SJCRH30 (cell line): ENCODE results near the gene ABTB2. TPM values are rescaled to one million over a fixed set of nuclear protein-coding genes. Genes with fewer than 3 reads are reported as not detected.
"Not testable (repeated sequence)": the region's sequence is repeated elsewhere in the genome, so short reads cannot be mapped to it uniquely, and the experiment has no call there.

Source experiments
- DNase-seq, 2 experiments: peaks; one replicate each; pipeline ENCODE4 v3.0.0-alpha.2; 2015 to 2020
- H3K27ac ChIP-seq: fragments of 250-450 bp; sonication (Bioruptor Pico); 2 replicates; pipeline ENCODE4 v1.5.1; 2020; ENCODE audit warnings: mild to moderate bottlenecking, moderate library complexity
- H3K27me3 ChIP-seq: fragments of 250-450 bp; sonication (Bioruptor Pico); 2 replicates; pipeline ENCODE4 v1.5.1; 2020; ENCODE audit warnings: mild to moderate bottlenecking, moderate library complexity
- H3K36me3 ChIP-seq: fragments of 250-450 bp; sonication (Bioruptor Pico); 2 replicates; pipeline ENCODE4 v1.5.1; 2020; ENCODE audit warnings: mild to moderate bottlenecking, moderate library complexity
- H3K4me1 ChIP-seq: fragments of 250-450 bp; sonication (Bioruptor Pico); 2 replicates; pipeline ENCODE4 v1.5.1; 2020; ENCODE audit warnings: mild to moderate bottlenecking, moderate library complexity
- H3K4me3 ChIP-seq: fragments of 250-450 bp; sonication (Bioruptor Pico); 2 replicates; pipeline ENCODE4 v1.5.1; 2020; ENCODE audit warnings: mild to moderate bottlenecking, moderate library complexity
- H3K9me3 ChIP-seq: fragments of 250-450 bp; sonication (Bioruptor Pico); replicated peaks from 2 replicates; pipeline ENCODE4 v1.5.1; 2020; ENCODE audit warnings: mild to moderate bottlenecking, moderate library complexity
- total RNA-seq: library from RNA; depleted of rRNA; stranded (reverse); fragments of >200 nt; shearing (Covaris generic); gene quantifications from 2 replicates; pipeline ENCODE4 v1.2.3, GENCODE V29; 2014; rRNA removed

The ABTB2 gene
- total RNA-seq = 0.83 and 1.1 TPM in 2 replicates

DNA sequence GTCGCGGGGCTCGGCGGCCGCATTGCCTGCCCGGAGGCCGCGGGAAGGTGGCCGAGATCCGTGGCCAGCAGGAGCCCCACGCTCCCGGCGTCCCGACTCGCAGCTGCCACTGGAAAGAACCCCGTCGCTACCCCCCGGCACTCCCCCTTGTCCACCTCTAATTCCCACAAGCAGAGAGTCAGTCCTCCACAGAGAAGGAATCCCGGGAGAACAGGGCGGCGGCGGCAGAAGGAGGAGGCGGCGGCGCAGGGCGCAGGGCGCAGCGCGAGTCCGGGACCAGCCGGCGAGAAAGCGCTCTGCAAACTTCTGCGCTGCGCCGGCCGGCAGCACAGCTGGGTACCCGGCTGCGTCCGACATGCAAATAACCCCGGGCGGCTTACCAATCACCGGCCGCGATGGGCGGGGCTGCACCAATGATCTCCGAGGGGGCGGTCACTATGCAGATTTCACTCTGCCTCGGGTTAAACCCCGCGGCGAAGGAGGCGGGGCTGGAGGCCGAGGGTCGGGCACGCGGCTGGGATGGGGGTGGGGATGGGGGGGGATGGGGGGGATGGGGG, at the start of gene ABTB2:
Gene ABTB2, minus strand, starts transcription at position 310 of the 557 bp plus-strand sequence.
- Histone ChIP-seq H3K4me1 (no peaks in the 10 kb centered on the region; the same call in 1 of the 2 replicates), H3K27ac (0 out of 2 replicates have a peak within 1 kb of the TSS, but pooled peaks have one; percentile 2), H3K36me3 (no peaks in the 10 kb centered on the region), H3K27me3 (peaks cover 8% of the 10 kb centered on the region), H3K9me3 (no peaks in the 10 kb centered on the region), H3K4me3 (peak within 1 kb of the TSS; percentile 61)
- peak; percentile 96 for DNase-seq

DNA sequence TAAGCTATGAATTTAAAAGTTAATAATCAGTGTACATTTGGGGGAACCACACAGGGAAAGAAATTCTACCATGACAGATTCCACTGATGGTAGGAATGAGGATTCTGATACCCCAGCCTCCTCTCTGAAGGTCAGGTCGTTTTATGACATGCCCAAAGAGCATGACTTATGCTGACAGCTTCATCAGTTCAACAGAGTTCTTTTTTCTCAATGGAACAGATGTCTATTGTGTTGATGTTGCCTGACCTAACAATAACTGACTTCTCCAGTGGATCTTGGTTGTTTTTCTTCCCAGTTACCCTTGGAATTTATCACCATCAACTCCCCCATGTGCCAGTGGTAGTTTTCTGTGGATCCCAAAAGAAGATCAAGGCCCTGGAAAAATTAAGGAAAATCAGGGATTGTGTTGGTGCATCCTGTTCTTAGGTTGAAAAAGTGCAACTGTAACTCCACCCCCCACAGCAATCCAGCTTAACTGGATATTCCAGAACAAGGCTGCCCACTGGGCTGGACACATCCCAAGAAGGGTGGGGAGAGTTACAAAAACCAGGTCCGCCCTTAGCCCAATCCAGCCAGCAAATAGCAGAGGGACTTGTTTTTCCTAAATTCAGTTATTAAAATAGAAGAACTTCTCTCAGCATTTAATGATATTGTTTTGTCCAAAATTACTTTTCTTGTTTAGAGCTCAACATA, 49.5 kb upstream of the ABTB2 start:
- H3K9me3 ChIP-seq = no peaks in the 10 kb centered on the region
- no peaks in the 10 kb centered on the region for H3K4me1 ChIP-seq
- no peaks in the 10 kb centered on the region for H3K27me3 ChIP-seq
- no peaks in the 10 kb centered on the region for H3K36me3 ChIP-seq
- no peak for DNase-seq
- no peak overlapping the region for H3K27ac ChIP-seq
- no peak overlapping the region for H3K4me3 ChIP-seq

DNA sequence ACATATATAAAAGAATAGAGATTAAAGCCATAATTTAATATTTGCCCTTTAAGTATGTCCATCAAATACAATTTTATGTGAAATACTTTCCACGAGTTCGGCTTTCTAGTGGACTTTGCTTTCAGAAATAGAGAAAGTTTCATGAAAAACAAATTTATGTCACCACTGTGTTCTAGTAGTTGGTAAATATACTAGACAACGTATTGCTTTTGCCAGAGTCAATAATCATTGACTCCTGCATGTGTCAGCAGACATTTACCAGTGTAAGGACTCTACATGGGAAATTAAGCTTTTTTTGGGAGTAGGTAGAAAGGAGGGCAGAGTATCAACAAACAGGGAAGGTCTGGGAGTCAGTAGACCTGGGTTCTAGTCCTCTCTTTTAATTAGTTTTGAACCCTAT, 48.6 kb upstream of the ABTB2 start:
- no peak for DNase-seq
- H3K27ac ChIP-seq = no peak overlapping the region

DNA sequence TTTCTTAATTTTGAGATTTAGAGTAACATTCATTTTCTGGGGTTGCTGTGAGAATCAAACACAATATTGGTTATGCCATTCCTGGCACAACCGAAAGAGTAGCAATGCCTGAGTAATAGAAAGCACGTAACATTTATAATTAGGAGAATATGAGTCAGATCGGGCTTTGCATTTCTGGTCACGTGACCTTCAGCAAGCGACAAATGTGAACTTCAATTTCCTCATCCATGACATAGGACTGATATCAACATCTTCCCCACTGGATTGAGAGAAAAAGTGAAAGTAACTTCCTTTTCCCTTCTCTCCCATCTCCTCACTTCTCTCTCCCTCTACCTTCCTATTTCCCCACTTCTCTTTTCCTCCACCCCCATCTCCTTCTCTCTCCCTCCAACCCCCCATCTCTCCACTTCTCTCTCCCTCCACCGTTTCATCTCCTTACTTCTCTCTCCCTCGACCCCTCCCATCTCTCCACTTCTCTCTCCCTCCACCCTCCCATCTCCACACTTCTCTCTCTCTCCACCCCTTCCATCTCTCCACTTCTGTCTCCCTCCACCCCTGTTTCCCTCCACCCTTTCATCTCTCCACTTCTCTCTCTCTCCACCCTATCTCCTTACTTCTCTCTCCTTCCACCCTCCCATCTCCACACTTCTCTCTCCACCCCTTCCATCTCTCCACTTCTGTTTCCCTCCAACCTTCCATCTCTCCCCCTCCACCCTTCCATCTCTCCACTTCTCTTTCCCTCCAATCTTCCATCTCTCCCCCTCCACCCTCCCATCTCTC, 47.5 kb upstream of the ABTB2 start:
- no peaks in the 10 kb centered on the region for H3K27me3 ChIP-seq
- no peaks in the 10 kb centered on the region for H3K36me3 ChIP-seq
- H3K4me1 ChIP-seq = no peaks in the 10 kb centered on the region
- no peaks in the 10 kb centered on the region for H3K9me3 ChIP-seq
- no peak overlapping the region for H3K4me3 ChIP-seq
- H3K27ac ChIP-seq = no peak overlapping the region
- DNase-seq = no peak

More for the DNA sequence above, 48.6 kb upstream of the ABTB2 start:
- no peak overlapping the region for H3K4me3 ChIP-seq
- H3K4me1 ChIP-seq = no peaks in the 10 kb centered on the region
- H3K36me3 ChIP-seq = no peaks in the 10 kb centered on the region
- H3K27me3 ChIP-seq = no peaks in the 10 kb centered on the region
- H3K9me3 ChIP-seq = no peaks in the 10 kb centered on the region

DNA sequence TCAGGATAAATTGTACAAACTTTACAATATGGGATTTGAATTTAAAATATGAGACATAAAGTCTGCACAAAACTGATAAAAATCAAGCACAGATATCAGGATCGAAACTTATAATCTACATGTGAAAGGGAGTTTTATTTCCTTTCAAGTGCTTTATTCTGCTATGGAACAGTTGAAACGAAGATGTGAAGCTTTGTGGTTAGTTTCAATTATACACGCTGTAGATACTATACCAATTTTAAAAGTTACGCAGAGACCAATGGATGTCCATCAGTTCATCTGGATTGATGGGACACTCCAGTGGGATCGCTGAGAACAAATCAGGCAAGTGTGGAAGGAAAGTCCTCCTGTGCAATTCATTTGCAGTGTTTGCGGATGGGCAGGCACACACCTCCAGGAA, 46.5 kb upstream of the ABTB2 start:
- Histone ChIP-seq H3K4me3 (no peak overlapping the region), H3K36me3 (no peaks in the 10 kb centered on the region), H3K4me1 (no peaks in the 10 kb centered on the region), H3K27ac (no peak overlapping the region), H3K9me3 (no peaks in the 10 kb centered on the region), H3K27me3 (no peaks in the 10 kb centered on the region)
- DNase-seq = no peak

DNA sequence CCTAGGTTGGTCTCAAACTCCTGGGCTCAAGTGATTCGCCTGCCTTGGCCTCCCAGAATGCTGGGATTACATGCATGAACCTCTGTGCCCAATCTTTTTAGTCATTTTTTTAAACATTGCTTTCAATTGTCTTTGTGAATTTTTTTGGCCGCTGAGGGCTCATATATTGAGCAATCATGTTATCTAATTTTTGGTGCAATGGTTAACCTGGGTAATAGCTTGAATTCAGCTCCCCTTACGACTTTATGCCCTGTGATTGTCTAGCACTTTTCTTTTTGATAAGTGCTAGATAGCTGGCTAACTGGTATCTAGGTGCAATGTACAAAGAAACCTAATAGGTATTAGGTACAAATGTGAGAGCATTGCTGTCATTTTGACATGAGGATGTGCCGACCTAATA, 45.6 kb upstream of the ABTB2 start:
- Histone ChIP-seq H3K27ac (no peak overlapping the region), H3K4me1 (no peaks in the 10 kb centered on the region), H3K4me3 (no peak overlapping the region), H3K27me3 (no peaks in the 10 kb centered on the region), H3K9me3 (no peaks in the 10 kb centered on the region), H3K36me3 (no peaks in the 10 kb centered on the region)
- no peak for DNase-seq

DNA sequence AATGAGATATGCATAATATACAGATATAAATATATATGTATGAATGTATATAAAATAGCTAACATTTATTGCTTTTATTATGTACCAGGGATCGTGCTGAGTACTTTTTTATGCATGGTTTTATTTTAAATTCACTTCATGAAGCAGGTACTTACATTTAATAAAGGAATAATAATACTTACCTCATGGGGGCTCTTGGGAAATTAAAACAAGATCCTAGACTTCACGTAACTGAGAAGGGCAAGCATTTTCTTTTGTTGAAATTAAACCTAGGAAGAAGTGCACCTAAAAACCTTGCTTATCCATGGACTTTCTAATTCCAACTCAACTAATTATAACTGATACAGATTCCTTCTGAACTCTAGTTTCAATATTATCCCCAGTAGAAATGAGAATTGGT, 40.0 kb upstream of the ABTB2 start:
- H3K27me3 ChIP-seq = no peaks in the 10 kb centered on the region
- H3K27ac ChIP-seq = no peak overlapping the region
- H3K9me3 ChIP-seq = no peaks in the 10 kb centered on the region
- no peaks in the 10 kb centered on the region for H3K36me3 ChIP-seq
- no peaks in the 10 kb centered on the region for H3K4me1 ChIP-seq
- no peak for DNase-seq
- H3K4me3 ChIP-seq = no peak overlapping the region

DNA sequence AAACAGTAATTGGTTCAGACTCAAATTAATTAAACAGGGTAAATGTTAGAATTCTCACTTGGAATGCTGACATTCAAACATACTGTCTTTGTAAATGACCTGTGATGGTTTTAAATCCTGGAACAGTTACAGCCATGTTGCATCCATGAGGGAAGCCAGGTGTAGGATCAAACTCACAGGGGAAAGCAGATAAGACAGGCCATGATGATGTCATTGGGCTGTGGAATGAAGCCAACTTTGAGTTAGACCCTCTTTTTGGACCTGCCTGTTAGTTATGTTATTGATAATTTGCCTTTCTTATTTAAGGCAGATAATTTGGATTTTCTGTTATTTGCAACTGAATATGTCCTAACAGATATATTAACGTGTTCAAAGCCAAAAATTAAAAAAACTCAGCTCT, 39.3 kb upstream of the ABTB2 start:
- Histone ChIP-seq H3K4me1 (no peaks in the 10 kb centered on the region), H3K9me3 (no peaks in the 10 kb centered on the region), H3K27me3 (no peaks in the 10 kb centered on the region), H3K36me3 (no peaks in the 10 kb centered on the region), H3K4me3 (no peak overlapping the region), H3K27ac (no peak overlapping the region)
- no peak for DNase-seq

DNA sequence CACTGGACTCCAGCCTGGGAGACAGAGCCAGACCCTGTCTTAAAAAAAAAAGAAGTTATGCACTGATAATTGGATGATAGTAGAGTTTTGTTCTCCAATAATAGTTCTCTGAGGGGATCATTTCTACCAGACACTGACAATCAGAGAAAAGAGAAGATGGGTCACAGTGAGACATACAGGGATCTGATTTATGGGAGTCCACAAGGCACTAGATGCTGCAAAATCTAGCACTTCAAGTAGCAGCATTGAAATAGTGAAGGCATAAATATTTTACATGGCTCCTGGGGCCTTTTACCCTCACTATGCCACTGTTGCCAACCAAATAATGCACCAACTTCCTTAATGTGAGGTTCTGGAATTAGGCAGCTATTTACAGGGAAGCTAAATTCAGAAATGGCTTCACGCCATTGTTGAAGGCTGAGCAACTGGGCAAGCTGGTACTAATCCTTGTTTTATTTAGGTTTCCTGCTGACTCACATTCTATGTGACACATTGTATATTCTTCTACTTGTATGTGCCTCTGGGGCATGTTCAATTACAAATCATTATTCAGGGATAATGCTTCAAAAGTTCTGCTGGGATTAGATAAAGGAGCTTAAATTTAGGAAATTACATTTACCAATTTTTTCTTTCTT, 38.2 kb upstream of the ABTB2 start:
- no peaks in the 10 kb centered on the region for H3K27me3 ChIP-seq
- no peaks in the 10 kb centered on the region for H3K9me3 ChIP-seq
- H3K4me1 ChIP-seq = no peaks in the 10 kb centered on the region
- H3K36me3 ChIP-seq = no peaks in the 10 kb centered on the region
- no peak overlapping the region for H3K27ac ChIP-seq
- no peak overlapping the region for H3K4me3 ChIP-seq
- no peak for DNase-seq

DNA sequence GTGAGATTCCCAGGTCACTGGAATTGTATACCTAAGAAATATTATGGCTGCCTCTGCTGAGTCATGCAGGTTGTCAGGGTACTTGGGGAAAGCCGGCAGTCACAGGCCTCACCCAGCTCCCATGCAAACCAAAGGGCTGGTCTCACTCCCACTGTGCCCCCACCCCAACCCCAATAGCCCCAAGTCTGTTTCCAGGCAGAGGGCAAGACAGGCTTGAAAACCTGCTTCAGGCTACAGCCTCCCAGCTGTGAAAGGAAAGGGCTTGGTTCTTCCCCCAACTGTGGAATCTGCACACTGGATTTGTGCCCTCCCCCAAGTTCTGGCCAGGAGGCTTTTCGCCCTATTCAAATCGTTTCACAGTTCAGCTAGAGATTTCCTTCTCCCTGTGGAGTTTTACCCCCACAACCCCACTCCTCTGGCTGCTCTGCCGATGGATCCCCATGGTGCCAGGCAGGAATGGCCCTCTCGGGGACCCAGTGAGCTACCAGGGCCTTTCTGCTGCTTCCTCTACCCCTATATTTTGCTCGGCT, 37.0 kb upstream of the ABTB2 start:
- DNase-seq = no peak
- Histone ChIP-seq H3K9me3 (no peaks in the 10 kb centered on the region), H3K4me1 (no peaks in the 10 kb centered on the region), H3K36me3 (no peaks in the 10 kb centered on the region), H3K4me3 (no peak overlapping the region), H3K27me3 (no peaks in the 10 kb centered on the region), H3K27ac (no peak overlapping the region)

DNA sequence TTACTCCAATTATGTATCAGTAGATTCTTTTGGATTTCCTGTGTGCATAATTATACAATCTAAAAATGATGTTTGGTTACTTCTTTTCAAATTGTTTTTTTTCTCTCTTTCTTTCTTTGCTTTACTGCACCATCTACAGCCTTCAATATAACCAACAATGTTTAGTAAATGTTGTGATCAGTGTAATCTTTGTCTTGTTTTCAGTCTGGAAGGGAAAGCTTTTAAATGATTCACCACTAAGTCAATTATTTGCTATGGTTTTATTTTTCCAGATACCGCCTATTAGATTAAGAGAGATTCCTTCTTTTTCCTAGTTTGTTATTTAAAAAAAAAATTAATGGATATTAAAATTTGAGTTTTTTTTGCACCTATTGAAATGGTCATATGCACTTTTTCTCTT, 29.8 kb upstream of the ABTB2 start:
- DNase-seq = no peak
- no peaks in the 10 kb centered on the region for H3K9me3 ChIP-seq

DNA sequence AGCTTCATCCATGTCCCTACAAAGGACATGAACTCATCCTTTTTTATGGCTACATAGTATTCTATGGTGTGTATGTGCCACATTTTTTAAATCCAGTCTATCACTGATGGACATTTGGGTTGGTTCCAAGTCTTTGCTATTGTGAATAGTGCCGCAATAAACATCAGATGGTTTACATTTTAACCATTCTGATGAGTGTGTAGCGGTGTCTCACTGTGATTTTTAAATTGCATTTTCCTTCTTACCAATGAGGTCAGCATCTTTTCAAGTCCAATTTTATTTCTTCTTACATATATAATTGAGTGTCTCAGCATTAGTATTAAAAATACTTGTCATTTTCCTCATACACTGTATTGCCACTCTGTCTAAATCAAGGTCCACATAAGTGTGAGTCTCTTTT, 28.5 kb upstream of the ABTB2 start:
- not testable (repeated sequence) for DNase-seq, H3K27me3 ChIP-seq, H3K9me3 ChIP-seq, H3K27ac ChIP-seq, H3K4me3 ChIP-seq, H3K36me3 ChIP-seq, H3K4me1 ChIP-seq

More for the DNA sequence above, 29.8 kb upstream of the ABTB2 start:
- Histone ChIP-seq H3K36me3 (no peaks in the 10 kb centered on the region), H3K4me1 (no peaks in the 10 kb centered on the region), H3K27ac (no peak overlapping the region), H3K4me3 (no peak overlapping the region), H3K27me3 (no peaks in the 10 kb centered on the region)

DNA sequence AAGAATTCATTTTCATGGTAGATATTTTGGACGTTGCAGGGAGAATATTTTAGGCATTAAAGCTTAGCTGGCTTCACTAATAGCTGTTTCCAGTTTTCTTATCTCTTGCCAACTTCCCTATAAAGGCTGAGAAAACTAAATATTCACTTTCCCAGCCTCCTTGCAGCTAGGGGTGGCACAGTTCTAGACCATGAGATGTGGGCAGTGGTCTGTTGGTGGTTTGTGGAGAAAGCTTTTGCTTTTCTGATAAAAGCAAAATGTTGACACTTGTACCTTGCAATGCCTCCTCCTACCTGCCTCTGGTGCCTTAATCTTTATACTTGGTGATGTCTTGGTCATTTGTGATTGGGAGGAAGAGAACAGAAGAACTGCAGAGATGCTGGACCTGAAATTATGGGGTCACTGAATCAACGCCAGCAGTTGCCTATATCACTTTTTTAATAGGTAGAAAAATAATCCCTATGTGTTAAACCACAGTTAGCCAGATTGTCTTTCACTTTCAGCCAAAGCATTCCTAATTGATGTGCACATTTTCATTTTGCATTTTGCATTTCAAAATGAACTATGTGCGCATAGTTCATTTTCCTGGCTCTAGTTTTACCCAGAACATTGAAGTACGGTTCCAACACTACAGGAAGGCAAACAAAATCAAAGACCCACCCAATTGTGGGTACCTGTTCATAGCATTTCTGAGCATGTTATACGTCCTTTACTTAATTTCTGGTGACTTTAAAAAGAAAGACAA, 24.9 kb upstream of the ABTB2 start:
- Histone ChIP-seq H3K4me3 (no peak overlapping the region), H3K36me3 (no peaks in the 10 kb centered on the region), H3K4me1 (no peaks in the 10 kb centered on the region), H3K27ac (no peak overlapping the region), H3K27me3 (no peaks in the 10 kb centered on the region), H3K9me3 (no peaks in the 10 kb centered on the region)
- DNase-seq = no peak

DNA sequence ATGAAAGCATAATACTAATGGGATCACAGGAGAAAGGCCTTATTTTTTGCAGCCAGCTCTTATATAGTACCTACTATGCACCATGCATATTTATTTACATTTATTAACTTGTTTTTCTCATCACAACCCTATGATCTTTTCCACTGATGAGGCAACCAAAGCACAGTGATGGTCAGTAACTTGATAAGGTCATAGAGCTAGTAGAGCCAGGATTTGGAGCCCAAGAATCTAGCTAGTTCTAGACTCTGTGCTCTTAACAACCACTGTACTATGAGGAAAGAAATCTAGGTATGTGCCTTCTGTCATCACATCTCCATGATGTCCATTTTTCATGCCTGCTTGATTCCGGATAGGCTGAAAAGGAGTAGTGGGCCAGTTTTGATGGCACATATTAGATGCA, 24.0 kb upstream of the ABTB2 start:
- DNase-seq = no peak
- Histone ChIP-seq H3K4me3 (no peak overlapping the region), H3K27me3 (no peaks in the 10 kb centered on the region)

More for the DNA sequence above, 24.0 kb upstream of the ABTB2 start:
- H3K36me3 ChIP-seq = no peaks in the 10 kb centered on the region
- no peak overlapping the region for H3K27ac ChIP-seq
- H3K9me3 ChIP-seq = no peaks in the 10 kb centered on the region
- H3K4me1 ChIP-seq = no peaks in the 10 kb centered on the region
